Tibial nerve (tissue), 4 donors: ENCODE results near the gene PDZRN3.

Experiments
- CTCF ChIP-seq, 5 experiments: fragments of 200-600 bp in 3 of 5; fragments of 450-650 bp in 2 of 5; sonication (generic) in 3 of 5; IDR thresholded peaks; one replicate each; pipeline ENCODE4 v1.5.1; 2016 to 2019; ENCODE audit warnings: antibody characterized with exemption in 5 of 5, mild to moderate bottlenecking in 3 of 5, moderate library complexity in 2 of 5
- EP300 ChIP-seq, 2 donors: sonication (generic); formaldehyde crosslinking; IDR thresholded peaks; one replicate each; pipeline ENCODE4 v1.6.1; 2017; ENCODE audit warnings: antibody characterized with exemption in 2 of 2, mild to moderate bottlenecking in 1 of 2
- POLR2A ChIP-seq, 2 donors: fragments of 450-650 bp; IDR thresholded peaks; one replicate each; pipeline ENCODE4 v1.6.1; 2017; ENCODE audit warnings: antibody characterized with exemption in 2 of 2, mild to moderate bottlenecking in 2 of 2, moderate library complexity in 2 of 2

DNA sequence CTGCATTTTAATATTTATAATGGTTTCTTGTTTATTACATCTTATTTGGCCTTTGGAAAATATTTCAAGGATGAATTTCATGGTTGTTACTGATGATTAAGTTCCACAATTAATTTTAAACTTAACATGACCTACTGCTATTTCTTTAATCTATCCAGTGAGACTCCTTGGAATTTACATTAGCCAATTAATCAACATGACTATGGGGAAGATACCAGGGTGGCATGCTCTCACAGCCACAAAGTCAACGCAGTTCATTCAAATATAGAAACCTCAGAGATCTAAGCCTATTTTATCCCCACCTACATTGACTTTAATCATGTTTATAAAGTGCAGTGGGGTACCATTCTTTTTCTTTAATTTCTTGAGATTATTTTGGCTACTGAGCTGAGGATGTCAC, 43.6 kb upstream of the PDZRN3 start:
- no peak for TF ChIP-seq CTCF (IDR thresholded peaks at IDR 0.05)
- no peak for TF ChIP-seq POLR2A (IDR thresholded peaks at IDR 0.05)
- no peak for TF ChIP-seq EP300 (IDR thresholded peaks at IDR 0.05)
